Kidney tubule cell (primary cell): ENCODE results near the gene USH1C.

Experiments used
- DNase-seq: peaks from one replicate; pipeline ENCODE4 v3.0.0-alpha.2; 2018; ENCODE audit warnings: low spot score

The USH1C gene

DNA sequence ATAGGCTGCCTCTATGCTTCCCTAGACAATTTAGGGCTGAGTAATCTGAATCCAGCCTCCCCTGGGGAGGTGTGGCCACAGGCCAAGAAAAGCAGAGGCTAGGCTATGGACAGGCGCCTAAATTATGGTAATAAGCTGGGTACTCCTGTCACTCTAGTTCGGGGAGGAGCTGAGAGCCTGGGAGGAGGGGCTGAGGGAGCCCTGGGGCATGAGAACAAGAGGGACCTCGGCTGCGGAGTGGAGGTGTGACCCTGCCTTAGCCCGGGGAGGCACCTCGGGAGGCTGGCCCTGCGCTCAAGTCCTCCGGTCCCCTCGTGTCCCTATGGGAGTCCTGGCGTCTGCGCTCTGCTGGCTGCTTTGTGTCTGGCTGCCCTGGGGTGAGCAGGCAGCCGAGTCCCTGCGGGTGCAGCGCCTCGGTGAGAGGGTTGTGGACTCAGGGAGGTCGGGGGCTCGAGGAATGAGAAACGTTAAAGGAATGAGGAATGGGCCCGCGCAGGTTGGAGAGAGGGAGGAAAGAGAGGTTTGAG, 2.9 kb upstream of the USH1C start, which contains the start of gene OTOG:
Gene OTOG, plus strand, starts transcription at position 209 of the 527 bp plus-strand sequence. Its CDS starts 114 bp downstream, at position 323.
- peak; percentile 34 for DNase-seq

GRCh38 chr11:17546240-17546639, 2.0 kb upstream of the USH1C start:
- no peak for DNase-seq

DNA sequence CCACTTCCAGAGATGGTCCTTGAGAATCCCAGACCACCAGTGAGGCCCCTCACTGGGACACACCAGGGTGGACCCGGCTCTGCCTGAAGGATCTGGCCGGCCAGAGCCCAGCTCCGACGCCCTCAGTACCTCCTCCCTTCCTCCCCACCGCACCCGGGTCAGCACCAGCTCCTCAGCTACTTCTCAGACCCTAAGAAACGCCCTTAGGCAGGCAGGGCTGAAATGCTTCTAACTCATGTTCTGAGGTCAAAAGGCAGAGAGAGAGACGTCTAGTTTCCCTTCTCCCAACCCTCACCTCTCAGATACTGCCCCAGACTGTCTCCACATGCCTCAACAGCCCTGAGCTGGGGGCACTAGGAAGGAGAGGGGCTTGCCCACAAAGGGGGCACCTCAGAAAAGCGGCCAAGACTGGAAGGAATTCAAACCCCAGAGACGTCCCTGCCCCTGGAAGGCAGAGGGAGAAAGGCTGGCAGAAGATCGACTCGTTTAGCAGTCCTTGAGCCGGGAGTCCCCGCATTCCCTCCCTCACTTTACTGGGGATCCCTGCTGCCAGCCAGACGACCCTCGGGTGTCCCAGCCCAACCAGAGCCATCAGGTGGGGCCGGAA, 539 bp downstream of the USH1C start:
- no peak for DNase-seq

DNA sequence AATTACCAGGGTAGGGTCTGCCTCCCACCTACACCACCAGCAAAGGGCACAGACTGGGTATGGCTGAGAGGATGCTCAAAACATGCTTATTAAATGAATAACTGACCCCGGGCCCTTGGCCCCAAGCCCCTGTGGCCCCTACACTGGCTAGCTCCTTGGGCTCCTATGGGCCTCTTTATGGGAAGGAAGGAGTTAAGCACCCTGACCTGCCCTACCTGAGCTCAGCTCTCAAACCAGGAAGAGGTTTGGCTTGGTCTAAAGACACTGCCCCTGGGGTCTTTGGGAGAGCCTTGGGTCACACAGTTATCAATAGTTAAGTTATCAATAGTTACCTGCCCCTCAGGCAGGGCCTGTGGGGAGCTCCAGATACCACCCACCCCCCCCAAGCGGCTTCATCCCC, 1.2 kb downstream of the USH1C start:
- DNase-seq: no peak

- DNase-seq: peak; percentile 61
Measured at GRCh38 chr11:17542249-17542648, 2.0 kb downstream of the USH1C start.

GRCh38 chr11:17541330-17541885, 2.8 kb downstream of the USH1C start:
- DNase-seq: peak; percentile 75

DNA sequence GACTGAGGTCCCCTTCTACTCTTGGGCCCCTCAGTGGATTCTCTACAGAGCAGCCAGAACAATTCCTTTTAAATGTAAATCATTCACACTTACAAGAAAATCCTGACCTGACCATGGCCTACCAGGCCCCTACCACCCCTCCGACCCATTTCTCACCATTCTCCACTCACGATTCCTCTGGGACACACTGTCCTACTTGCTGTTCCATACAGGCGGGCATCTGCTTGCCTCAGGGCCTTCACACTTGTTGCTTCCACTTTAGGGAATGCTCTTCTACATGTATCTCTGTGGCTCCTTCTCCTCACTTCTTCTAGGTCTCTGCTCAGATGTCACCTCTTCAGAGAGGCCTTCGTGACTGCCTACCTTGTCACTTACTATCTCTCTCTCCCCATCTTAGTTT, 3.4 kb downstream of the USH1C start:
- no peak for DNase-seq

- DNase-seq: no peak
Measured at GRCh38 chr11:17538731-17539130, 5.5 kb downstream of the USH1C start.

- DNase-seq: no peak
Measured at GRCh38 chr11:17538054-17538453, 6.2 kb downstream of the USH1C start.

- DNase-seq: no peak
Measured at GRCh38 chr11:17537261-17537660, 7.0 kb downstream of the USH1C start.

GRCh38 chr11:17535488-17535887, 8.7 kb downstream of the USH1C start:
- no peak for DNase-seq

DNA sequence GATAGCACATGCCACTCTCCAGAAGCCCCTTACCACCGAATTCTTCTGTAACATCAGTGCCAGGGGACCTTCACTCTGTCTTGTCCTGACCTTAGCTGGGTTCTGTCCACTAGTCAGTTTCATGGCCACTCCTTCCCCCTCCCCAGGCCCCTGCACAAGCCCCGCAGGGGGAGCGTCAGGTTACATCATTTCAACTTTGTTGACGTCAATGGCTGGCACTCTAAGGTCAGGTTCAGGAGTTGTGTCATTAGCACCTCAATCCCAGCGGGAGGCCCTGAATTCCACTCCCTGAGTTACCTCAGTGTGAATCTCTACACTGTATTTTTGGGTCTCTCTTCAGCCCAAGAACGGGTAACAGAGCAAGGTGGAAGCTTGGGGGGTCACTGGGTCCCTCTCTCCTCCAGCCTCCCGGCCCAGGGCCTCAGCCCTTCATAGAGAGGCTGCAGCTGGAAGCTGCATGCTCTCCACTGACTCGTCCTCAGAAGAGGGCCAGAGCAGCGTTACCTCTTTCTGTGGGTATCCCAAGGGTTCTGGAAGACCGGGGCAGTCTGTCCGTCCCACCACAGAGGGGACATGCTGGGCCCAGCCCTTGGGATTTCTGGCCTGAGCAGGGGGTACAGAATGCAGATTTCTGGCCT, 10.3 kb downstream of the USH1C start:
- DNase-seq: no peak

DNA sequence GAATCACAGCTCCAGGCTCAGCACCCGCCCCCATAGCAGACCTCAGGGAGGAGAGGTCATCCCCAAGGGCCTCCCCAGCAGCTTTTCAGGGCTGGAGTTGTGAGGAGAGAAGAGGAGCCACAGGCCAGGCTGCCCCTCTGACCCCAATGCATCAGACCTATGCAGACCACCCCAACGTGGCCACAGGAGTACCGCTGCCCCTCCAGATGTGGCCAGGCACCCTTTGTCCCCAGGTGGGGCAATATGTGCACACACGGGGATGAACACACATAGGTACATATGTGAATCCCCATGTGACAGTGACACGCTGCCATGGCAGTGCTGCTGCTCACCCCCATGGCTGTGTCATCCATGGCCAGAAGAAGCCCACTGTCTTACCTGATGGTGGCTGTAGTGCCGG, 10.9 kb downstream of the USH1C start:
- DNase-seq: no peak

- DNase-seq: no peak
Measured at GRCh38 chr11:17532784-17533183, 11.4 kb downstream of the USH1C start.

- DNase-seq: peak; percentile 87
Measured at GRCh38 chr11:17531636-17532113, 12.5 kb downstream of the USH1C start.

- DNase-seq: no peak
Measured at GRCh38 chr11:17531071-17531600, 13.1 kb downstream of the USH1C start.

DNA sequence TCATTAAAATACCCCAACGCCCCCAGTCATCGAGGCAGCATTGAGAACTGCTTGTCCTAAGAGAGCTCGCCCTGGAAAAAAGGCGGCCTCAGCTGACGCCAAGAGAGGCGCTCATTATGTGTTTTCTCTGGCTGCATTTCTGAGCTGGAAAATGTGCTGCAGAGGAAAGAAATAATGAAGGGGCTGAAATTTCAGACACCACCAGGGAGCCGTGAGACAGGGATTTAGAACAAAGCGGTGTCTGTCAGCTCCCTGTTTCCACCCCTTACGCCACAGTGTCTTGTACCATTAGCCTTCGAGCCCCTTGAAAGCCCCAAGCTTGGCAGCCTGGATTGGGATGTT, 14.4 kb downstream of the USH1C start:
- no peak for DNase-seq

- DNase-seq: no peak
Measured at GRCh38 chr11:17528906-17529843, 15.0 kb downstream of the USH1C start.

GRCh38 chr11:17528181-17528691, 16.0 kb downstream of the USH1C start:
- peak; percentile 70 for DNase-seq

DNA sequence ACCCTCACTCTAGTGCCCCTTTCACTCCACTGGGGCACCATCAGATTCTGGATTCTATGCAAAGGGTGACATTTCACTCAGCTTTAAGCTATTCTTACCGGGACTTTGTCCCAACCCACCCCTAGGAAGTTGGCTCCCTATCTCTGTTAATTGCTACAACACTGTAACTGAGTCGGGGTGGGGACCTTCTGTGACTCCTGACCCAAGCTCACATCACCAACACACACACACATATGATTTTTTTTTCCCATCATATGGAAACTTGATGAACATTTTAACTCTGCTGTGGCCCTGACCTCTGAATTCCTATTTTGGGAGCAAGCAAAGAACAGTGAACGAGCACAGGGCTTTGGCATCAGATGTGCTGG, 16.6 kb downstream of the USH1C start:
- DNase-seq: no peak

- peak; percentile 84 for DNase-seq
Measured at GRCh38 chr11:17526931-17527627, 17.1 kb downstream of the USH1C start.
